ENCODE results near the gene IRS1. TPM values are rescaled to one million over a fixed set of nuclear protein-coding genes. Genes with fewer than 3 reads are reported as not detected.
A peak's percentile ranks its signal among the peaks of the same experiment; 100 is the strongest.

IRS1 gene
- total RNA-seq, 5 donors from 2014 or later (not counting 1 experiment from before 2014, with no cell fraction given) = 3.7 to 8.7 (median 6.7) TPM

- Mint-ChIP-seq H3K27me3 (no peaks in the 10 kb centered on the region), H3K36me3 (no peaks in the 10 kb centered on the region), H3K27ac (peak overlapping the region; percentile 97 to 98), H3K4me1 (peaks cover 34 to 68% (median 49%) of the 10 kb centered on the region in 3 donors), H3K4me3 (peak overlapping the region; percentile 91 to 95 (median 93)), H3K9me3 (no peaks in the 10 kb centered on the region)
- Histone ChIP-seq H3K27ac (ENCODE audit: low read length) (peak overlapping the region; percentile 96), H3K4me1 (ENCODE audit: control insufficient read depth in 1 of 2, extremely low read depth in 1 of 2, insufficient read depth in 2 of 2, low read length in 2 of 2) (peaks cover 16 to 20% of the 10 kb centered on the region in 2 experiments), H3K36me3 (ENCODE audit: control insufficient read depth in 2 of 2, extremely low read depth in 1 of 2, insufficient read depth in 1 of 2, low read length in 1 of 2) (no peaks in the 10 kb centered on the region), H3K9me3 (no peaks in the 10 kb centered on the region), H3K4me3 (ENCODE audit: control insufficient read depth in 1 of 2, extremely low read depth in 1 of 2, low read length in 1 of 2) (peak overlapping the region in 1 of 2 donors; percentile 82), H3K27me3 (replicated peaks in 1 of 2; ENCODE audit: control insufficient read depth in 2 of 2, extremely low read depth in 1 of 2, insufficient read depth in 2 of 2, low read length in 1 of 2) (no peaks in the 10 kb centered on the region)
- no peak for DNase-seq
- ChIA-PET CTCF (interaction anchor here (1.4 to 2.4 kb wide), 2 partner anchors 9 to 12 kb away, joined by 4 to 9 read pairs; partner anchors contain the start of gene IRS1 (in 1 of the 2)), POLR2A (interaction anchor here in 1 of 2 donors (0.8 kb wide), 1 partner anchor 9 kb away, joined by 6 read pairs; the partner anchor contains the start of gene IRS1)
- no CpG with 5 or more reads among the region's 2 CpGs for WGBS (ENCODE audit: insufficient coverage)
- no peak for ATAC-seq (replicated peaks in 1 of 4)
Measured at GRCh38 chr2:226790431-226790830, 9.2 kb downstream of the IRS1 start.

DNA sequence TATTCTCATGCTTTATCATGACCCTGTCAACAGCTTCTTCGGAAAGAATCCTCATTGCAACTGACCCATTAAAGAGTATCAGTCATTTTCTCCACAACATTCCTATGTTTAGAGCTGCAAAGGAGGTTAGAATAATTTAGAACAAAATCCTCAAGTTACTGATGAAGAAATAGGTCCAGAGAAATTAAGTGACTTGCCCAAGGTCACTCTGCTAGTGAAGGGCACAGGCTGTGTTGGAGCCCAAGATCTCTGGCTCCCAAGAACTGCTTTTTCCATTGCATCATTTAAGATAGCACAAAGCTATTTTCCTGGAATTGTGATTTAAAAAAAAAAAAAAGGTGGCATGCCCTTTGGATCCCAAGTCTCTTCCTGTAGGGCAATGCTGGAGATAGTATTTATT lies 9.6 kb downstream of the IRS1 start:
- DNase-seq = no peak
- H3K4me1 Mint-ChIP-seq = peaks cover 34 to 68% (median 49%) of the 10 kb centered on the region in 3 donors
- POLR2A ChIA-PET = interaction anchor here in 1 of 2 donors (0.6 to 0.8 kb wide), 2 partner anchors 9 to 10 kb away, joined by 3 to 6 read pairs; partner anchors contain the start of gene IRS1
- H3K27ac ChIP-seq (ENCODE audit: low read length) = no peak overlapping the region
- peak overlapping the region; percentile 22 to 52 for H3K27ac Mint-ChIP-seq
- H3K4me1 ChIP-seq (ENCODE audit: control insufficient read depth in 1 of 2, extremely low read depth in 1 of 2, insufficient read depth in 2 of 2, low read length in 2 of 2) = peaks cover 16 to 20% of the 10 kb centered on the region in 2 experiments
- WGBS (ENCODE audit: insufficient coverage) = no CpG with 5 or more reads among the region's 1 CpG
- H3K36me3 Mint-ChIP-seq = no peaks in the 10 kb centered on the region
- peak overlapping the region; percentile 60 to 95 (median 91) for H3K4me3 Mint-ChIP-seq
- H3K27me3 ChIP-seq (replicated peaks in 1 of 2; ENCODE audit: control insufficient read depth in 2 of 2, extremely low read depth in 1 of 2, insufficient read depth in 2 of 2, low read length in 1 of 2) = no peaks in the 10 kb centered on the region
- no peak for ATAC-seq (replicated peaks in 1 of 4)
- no peaks in the 10 kb centered on the region for H3K9me3 Mint-ChIP-seq
- CTCF ChIA-PET = interaction anchor here (1.1 to 2.4 kb wide), 2 partner anchors 9 to 13 kb away, joined by 3 to 9 read pairs; no protein-coding TSS in a partner anchor
- no peaks in the 10 kb centered on the region for H3K27me3 Mint-ChIP-seq
- no peaks in the 10 kb centered on the region for H3K9me3 ChIP-seq
- H3K36me3 ChIP-seq (ENCODE audit: control insufficient read depth in 2 of 2, extremely low read depth in 1 of 2, insufficient read depth in 1 of 2, low read length in 1 of 2) = no peaks in the 10 kb centered on the region
- no peak overlapping the region for H3K4me3 ChIP-seq (ENCODE audit: control insufficient read depth in 1 of 2, extremely low read depth in 1 of 2, low read length in 1 of 2)

- H3K4me1 ChIP-seq (ENCODE audit: control insufficient read depth in 1 of 2, extremely low read depth in 1 of 2, insufficient read depth in 2 of 2, low read length in 2 of 2) = peaks cover 16 to 20% of the 10 kb centered on the region in 2 experiments
- H3K9me3 ChIP-seq = no peaks in the 10 kb centered on the region
- no peak for DNase-seq
- H3K36me3 ChIP-seq (ENCODE audit: control insufficient read depth in 2 of 2, extremely low read depth in 1 of 2, insufficient read depth in 1 of 2, low read length in 1 of 2) = no peaks in the 10 kb centered on the region
- no peak overlapping the region for H3K27ac ChIP-seq (ENCODE audit: low read length)
- POLR2A ChIA-PET = interaction anchor here in 1 of 2 donors (0.6 kb wide), 1 partner anchor 1696 kb away, joined by 4 read pairs; no protein-coding TSS in a partner anchor
- H3K4me3 ChIP-seq (ENCODE audit: control insufficient read depth in 1 of 2, extremely low read depth in 1 of 2, low read length in 1 of 2) = no peak overlapping the region
- H3K27me3 Mint-ChIP-seq = no peaks in the 10 kb centered on the region
- H3K27me3 ChIP-seq (replicated peaks in 1 of 2; ENCODE audit: control insufficient read depth in 2 of 2, extremely low read depth in 1 of 2, insufficient read depth in 2 of 2, low read length in 1 of 2) = no peaks in the 10 kb centered on the region
- no peaks in the 10 kb centered on the region for H3K9me3 Mint-ChIP-seq
- 100% methylated on average over 1 of the region's 3 CpGs for WGBS (ENCODE audit: insufficient coverage)
- no peaks in the 10 kb centered on the region for H3K36me3 Mint-ChIP-seq
- ATAC-seq (replicated peaks in 1 of 4) = no peak
- peaks cover 25 to 60% (median 41%) of the 10 kb centered on the region in 3 donors for H3K4me1 Mint-ChIP-seq
- CTCF ChIA-PET = interaction anchor here (0.7 to 2.4 kb wide), 6 partner anchors 10 to 42 kb away, joined by 3 to 9 read pairs (median 4); no protein-coding TSS in a partner anchor
- no peak overlapping the region for H3K27ac Mint-ChIP-seq
- peak overlapping the region in 2 of 3 donors; percentile 10 to 11 for H3K4me3 Mint-ChIP-seq
Measured at GRCh38 chr2:226788881-226789490, 10.6 kb downstream of the IRS1 start.

DNA sequence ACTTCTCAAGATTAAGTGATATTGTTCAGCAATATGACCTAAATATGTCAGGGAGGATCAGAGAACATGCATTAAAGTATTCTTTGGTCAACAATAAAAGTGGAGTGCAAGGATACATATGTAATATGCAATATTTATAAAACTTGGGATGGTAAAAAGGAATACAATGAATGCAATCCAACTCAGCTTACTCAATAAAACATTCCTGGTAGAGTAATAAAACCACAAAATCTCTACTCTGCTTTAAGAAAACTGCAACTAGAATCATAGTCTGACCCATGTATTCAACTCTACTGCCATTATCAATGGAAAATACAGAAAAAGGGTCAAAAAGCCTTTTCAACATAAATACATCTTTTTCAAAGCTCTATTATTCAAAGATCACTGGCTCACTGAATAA lies 11.6 kb downstream of the IRS1 start:
- Mint-ChIP-seq H3K9me3 (no peaks in the 10 kb centered on the region), H3K4me3 (no peak overlapping the region), H3K27me3 (no peaks in the 10 kb centered on the region), H3K36me3 (no peaks in the 10 kb centered on the region), H3K27ac (no peak overlapping the region), H3K4me1 (peaks cover 17 to 58% (median 43%) of the 10 kb centered on the region in 3 donors)
- Histone ChIP-seq H3K4me1 (ENCODE audit: control insufficient read depth in 1 of 2, extremely low read depth in 1 of 2, insufficient read depth in 2 of 2, low read length in 2 of 2) (peaks cover 15 to 20% of the 10 kb centered on the region in 2 experiments), H3K27me3 (replicated peaks in 1 of 2; ENCODE audit: control insufficient read depth in 2 of 2, extremely low read depth in 1 of 2, insufficient read depth in 2 of 2, low read length in 1 of 2) (no peaks in the 10 kb centered on the region), H3K36me3 (ENCODE audit: control insufficient read depth in 2 of 2, extremely low read depth in 1 of 2, insufficient read depth in 1 of 2, low read length in 1 of 2) (no peaks in the 10 kb centered on the region), H3K9me3 (no peaks in the 10 kb centered on the region), H3K27ac (ENCODE audit: low read length) (no peak overlapping the region), H3K4me3 (ENCODE audit: control insufficient read depth in 1 of 2, extremely low read depth in 1 of 2, low read length in 1 of 2) (no peak overlapping the region)
- CTCF ChIA-PET = interaction anchor here in 1 of 2 donors (0.6 to 2.4 kb wide), 3 partner anchors 10 to 15 kb away, joined by 3 to 8 read pairs (median 4); no protein-coding TSS in a partner anchor
- POLR2A ChIA-PET = interaction anchor here (0.5 to 0.7 kb wide), 2 partner anchors 14 to 573 kb away, joined by 3 to 7 read pairs; no protein-coding TSS in a partner anchor
- ATAC-seq (replicated peaks in 1 of 4) (no peak), DNase-seq (no peak)

DNA sequence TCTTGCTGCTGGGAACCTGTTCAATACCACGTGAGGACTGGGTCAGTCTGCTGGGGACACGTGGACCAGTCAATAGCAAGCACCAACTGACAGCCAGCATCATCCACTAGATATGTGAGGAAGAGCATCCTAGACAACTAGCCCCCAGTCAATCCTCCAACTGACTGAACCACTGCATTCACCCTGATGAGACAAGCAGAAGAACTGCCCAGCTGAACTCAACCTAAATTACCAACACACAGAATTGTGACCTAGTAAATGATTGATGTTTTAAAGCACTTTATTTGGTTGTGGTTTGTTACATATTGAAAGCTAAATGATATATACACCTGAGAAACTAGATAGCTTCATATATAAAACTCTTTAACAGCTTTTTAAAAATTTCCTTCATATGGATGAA lies 15.7 kb downstream of the IRS1 start:
- peaks cover 0 to 57% (median 51%) of the 10 kb centered on the region in 3 donors for H3K4me1 Mint-ChIP-seq
- no peaks in the 10 kb centered on the region for H3K36me3 Mint-ChIP-seq
- H3K9me3 Mint-ChIP-seq = no peaks in the 10 kb centered on the region
- DNase-seq = no peak
- no peak overlapping the region for H3K4me3 Mint-ChIP-seq
- Histone ChIP-seq H3K4me3 (ENCODE audit: control insufficient read depth in 1 of 2, extremely low read depth in 1 of 2, low read length in 1 of 2) (no peak overlapping the region), H3K27ac (ENCODE audit: low read length) (no peak overlapping the region), H3K4me1 (ENCODE audit: control insufficient read depth in 1 of 2, extremely low read depth in 1 of 2, insufficient read depth in 2 of 2, low read length in 2 of 2) (no peaks in the 10 kb centered on the region), H3K36me3 (ENCODE audit: control insufficient read depth in 2 of 2, extremely low read depth in 1 of 2, insufficient read depth in 1 of 2, low read length in 1 of 2) (no peaks in the 10 kb centered on the region), H3K9me3 (no peaks in the 10 kb centered on the region), H3K27me3 (replicated peaks in 1 of 2; ENCODE audit: control insufficient read depth in 2 of 2, extremely low read depth in 1 of 2, insufficient read depth in 2 of 2, low read length in 1 of 2) (no peaks in the 10 kb centered on the region)
- WGBS (ENCODE audit: insufficient coverage) = 90% methylated on average over 2 of the region's 2 CpGs
- H3K27me3 Mint-ChIP-seq = no peaks in the 10 kb centered on the region
- ATAC-seq (replicated peaks in 1 of 4) = no peak
- ChIA-PET CTCF (interaction anchor here in 1 of 2 donors (1.4 kb wide), 1 partner anchor 19 kb away, joined by 5 read pairs; no protein-coding TSS in a partner anchor), POLR2A (interaction anchor here in 1 of 2 donors (0.6 kb wide), 1 partner anchor 673 kb away, joined by 3 read pairs; no protein-coding TSS in a partner anchor)
- H3K27ac Mint-ChIP-seq = peak overlapping the region in 1 of 2 donors; percentile 3

GRCh38 chr2:226782092-226782713 lies 17.4 kb downstream of the IRS1 start:
- Histone ChIP-seq H3K27ac (ENCODE audit: low read length) (peak overlapping the region; percentile 25), H3K36me3 (ENCODE audit: control insufficient read depth in 2 of 2, extremely low read depth in 1 of 2, insufficient read depth in 1 of 2, low read length in 1 of 2) (no peaks in the 10 kb centered on the region), H3K4me1 (ENCODE audit: control insufficient read depth in 1 of 2, extremely low read depth in 1 of 2, insufficient read depth in 2 of 2, low read length in 2 of 2) (no peaks in the 10 kb centered on the region), H3K27me3 (replicated peaks in 1 of 2; ENCODE audit: control insufficient read depth in 2 of 2, extremely low read depth in 1 of 2, insufficient read depth in 2 of 2, low read length in 1 of 2) (no peaks in the 10 kb centered on the region), H3K4me3 (ENCODE audit: control insufficient read depth in 1 of 2, extremely low read depth in 1 of 2, low read length in 1 of 2) (no peak overlapping the region), H3K9me3 (no peaks in the 10 kb centered on the region)
- WGBS (ENCODE audit: insufficient coverage) = no CpG with 5 or more reads among the region's 5 CpGs
- peak overlapping the region in 1 of 3 donors; percentile 48 for H3K4me3 Mint-ChIP-seq
- H3K27me3 Mint-ChIP-seq = no peaks in the 10 kb centered on the region
- ATAC-seq (replicated peaks in 1 of 4) (peak in 1 of 4 experiments; percentile 80), DNase-seq (no peak)
- ChIA-PET POLR2A (interaction anchor here in 1 of 2 donors (0.6 to 0.7 kb wide), 2 partner anchors 154 to 793 kb away, joined by 6 to 7 read pairs; no protein-coding TSS in a partner anchor), CTCF (no interaction called here)
- H3K4me1 Mint-ChIP-seq = peaks cover 0 to 51% (median 50%) of the 10 kb centered on the region in 3 donors
- no peaks in the 10 kb centered on the region for H3K36me3 Mint-ChIP-seq
- no peaks in the 10 kb centered on the region for H3K9me3 Mint-ChIP-seq
- H3K27ac Mint-ChIP-seq = peak overlapping the region in 1 of 2 donors; percentile 86

All from T-cell (primary cell).